SU-DHL-6 (cell line): ENCODE measurements around the gene NSG1.

ENCODE experiments used
- CTCF ChIP-seq: fragments of 200-600 bp; sonication (generic); IDR thresholded peaks from one replicate; pipeline ENCODE4 v1.5.1; 2017; ENCODE audit warnings: antibody characterized with exemption, mild to moderate bottlenecking, low read length, moderate library complexity; ENCODE audit not compliant: insufficient read depth, poor library complexity, severe bottlenecking
- EZH2phosphoT487 ChIP-seq: fragments of 200-600 bp; sonication (generic), shearing (Covaris generic); conservative IDR thresholded peaks from 2 replicates; pipeline ENCODE4 v1.6.1; 2018; ENCODE audit warnings: mild to moderate bottlenecking, antibody characterized with exemption, low read length, moderate library complexity, mixed read lengths

GRCh38 chr4:4410271-4410670 lies 23.4 kb downstream of the NSG1 start:
- TF ChIP-seq CTCF (no peak), EZH2phosphoT487 (no peak)
